T47D (cell line): ENCODE results near the gene ADAMTS7.
"Not testable (repeated sequence)": the region's sequence is repeated elsewhere in the genome, so short reads cannot be mapped to it uniquely, and the experiment has no call there.

Source experiments
- DNase-seq, 2 experiments: peaks; one replicate each; pipeline versions ENCODE4 v3.0.0 to v3.0.0-alpha.2; 2011 to 2012; ENCODE audit warnings: low read depth in 1 of 2, low spot score in 1 of 2
- JUND ChIP-seq: IDR thresholded peaks from 2 replicates; pipeline ENCODE4 v1.6.1; 2012; ENCODE audit warnings: low read depth
- in situ Hi-C: cut with HindIII; loops from 2 replicates; pipeline ENCODE4 v1.10.0; 2016; ENCODE audit warnings: low sequenced_read_pairs, low pct_unique_long_range_greater_than_20kb

ADAMTS7 gene

GRCh38 chr15:78810003-78810361, 1.3 kb downstream of the ADAMTS7 start:
- no peak for DNase-seq
- no peak for TF ChIP-seq JUND

GRCh38 chr15:78808550-78808949, 2.7 kb downstream of the ADAMTS7 start:
- peak in 1 of 2 experiments; percentile 18 for DNase-seq
- in situ Hi-C loops: no loop called here
- TF ChIP-seq JUND: no peak

More at GRCh38 chr15:78810003-78810361, 1.3 kb downstream of the ADAMTS7 start:
- in situ Hi-C loops: no loop called here

GRCh38 chr15:78807359-78807758, 3.9 kb downstream of the ADAMTS7 start:
- no peak for DNase-seq
- in situ Hi-C loops: no loop called here
- no peak for TF ChIP-seq JUND

GRCh38 chr15:78804391-78804792, 6.9 kb downstream of the ADAMTS7 start:
- no peak for DNase-seq
- no peak for TF ChIP-seq JUND
- in situ Hi-C loops: no loop called here

- in situ Hi-C loops: no loop called here
- no peak for TF ChIP-seq JUND
- DNase-seq: no peak
Observed at GRCh38 chr15:78800806-78801205, 10.5 kb downstream of the ADAMTS7 start.

- in situ Hi-C loops: no loop called here
- DNase-seq: no peak
- no peak for TF ChIP-seq JUND
Observed at GRCh38 chr15:78800189-78800588, 11.1 kb downstream of the ADAMTS7 start.

- in situ Hi-C loops, DNase-seq: not testable (repeated sequence)
Observed at GRCh38 chr15:78799102-78799501, 12.2 kb downstream of the ADAMTS7 start.

GRCh38 chr15:78798355-78798754, 12.9 kb downstream of the ADAMTS7 start:
- in situ Hi-C loops, DNase-seq: not testable (repeated sequence)

GRCh38 chr15:78797951-78798350, 13.3 kb downstream of the ADAMTS7 start:
- TF ChIP-seq JUND: no peak
- in situ Hi-C loops: no loop called here
- DNase-seq: no peak

GRCh38 chr15:78796510-78796909, 14.8 kb downstream of the ADAMTS7 start:
- in situ Hi-C loops: no loop called here
- DNase-seq: no peak
- TF ChIP-seq JUND: no peak

- in situ Hi-C loops: no loop called here
- no peak for DNase-seq
- TF ChIP-seq JUND: no peak
Observed at GRCh38 chr15:78795043-78795442, 16.2 kb downstream of the ADAMTS7 start.

GRCh38 chr15:78794446-78794845, 16.8 kb downstream of the ADAMTS7 start:
- DNase-seq, in situ Hi-C loops: not testable (repeated sequence)

GRCh38 chr15:78791357-78791756, 19.9 kb downstream of the ADAMTS7 start:
- in situ Hi-C loops: no loop called here
- no peak for TF ChIP-seq JUND
- no peak for DNase-seq

GRCh38 chr15:78790027-78790426, 21.2 kb downstream of the ADAMTS7 start:
- no peak for DNase-seq
- in situ Hi-C loops: no loop called here
- no peak for TF ChIP-seq JUND

- DNase-seq: no peak
- no peak for TF ChIP-seq JUND
- in situ Hi-C loops: no loop called here
Observed at GRCh38 chr15:78789615-78790014, 21.6 kb downstream of the ADAMTS7 start.
